HG03159 (cell line): ENCODE data around the gene MT1F.
"Not testable (repeated sequence)": the region's sequence is repeated elsewhere in the genome, so short reads cannot be mapped to it uniquely, and the experiment has no call there.

Source experiments
- ATAC-seq: cut with Tn5 transposase; IDR thresholded peaks from one replicate; pipeline ENCODE4 v1.9.1; 2021; ENCODE audit warnings: mild to moderate bottlenecking, moderate library complexity; ENCODE audit not compliant: unreplicated experiment

Gene MT1F

GRCh38 chr16:56669840-56670619 is 12.3 kb downstream of the MT1F start:
- no peak for ATAC-seq

DNA sequence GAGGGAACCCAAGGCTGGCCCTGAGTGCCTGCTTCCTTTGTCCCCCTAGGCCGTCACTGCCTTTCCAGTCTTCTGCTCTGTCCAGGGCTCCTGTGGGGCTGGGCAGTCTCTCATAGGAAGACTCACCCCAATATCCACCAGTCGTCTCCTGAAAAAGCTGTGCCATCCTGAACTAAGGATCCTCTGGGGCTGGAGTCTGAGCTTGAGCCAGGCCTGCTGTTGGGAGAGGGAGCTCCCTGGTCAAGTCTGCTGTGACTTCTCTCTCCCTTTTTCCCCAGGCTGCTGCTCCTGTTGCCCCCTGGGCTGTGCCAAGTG is 12.8 kb downstream of the MT1F start:
- no peak for ATAC-seq

GRCh38 chr16:56671691-56672090 is 13.9 kb downstream of the MT1F start:
- ATAC-seq: not testable (repeated sequence)

DNA sequence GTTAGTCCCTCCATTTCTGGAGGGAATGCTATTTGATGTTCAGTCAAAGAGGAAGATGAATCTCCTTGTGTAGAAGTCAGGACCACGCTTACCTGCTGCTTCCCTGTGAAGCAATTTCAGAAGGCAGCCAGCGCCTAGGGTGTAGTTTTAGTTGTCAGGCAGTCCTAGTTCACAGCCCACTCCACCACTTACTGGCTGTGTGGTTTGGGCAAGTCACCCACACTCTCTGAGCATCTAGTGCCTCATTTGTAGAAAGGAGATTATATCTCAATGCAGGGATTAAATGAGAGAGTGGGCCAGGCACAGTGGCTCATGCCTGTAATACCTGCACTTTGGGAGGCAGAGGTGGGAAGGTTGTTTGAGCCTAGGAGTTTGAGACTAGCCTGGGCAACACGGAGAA is 14.4 kb downstream of the MT1F start:
- not testable (repeated sequence) for ATAC-seq

DNA sequence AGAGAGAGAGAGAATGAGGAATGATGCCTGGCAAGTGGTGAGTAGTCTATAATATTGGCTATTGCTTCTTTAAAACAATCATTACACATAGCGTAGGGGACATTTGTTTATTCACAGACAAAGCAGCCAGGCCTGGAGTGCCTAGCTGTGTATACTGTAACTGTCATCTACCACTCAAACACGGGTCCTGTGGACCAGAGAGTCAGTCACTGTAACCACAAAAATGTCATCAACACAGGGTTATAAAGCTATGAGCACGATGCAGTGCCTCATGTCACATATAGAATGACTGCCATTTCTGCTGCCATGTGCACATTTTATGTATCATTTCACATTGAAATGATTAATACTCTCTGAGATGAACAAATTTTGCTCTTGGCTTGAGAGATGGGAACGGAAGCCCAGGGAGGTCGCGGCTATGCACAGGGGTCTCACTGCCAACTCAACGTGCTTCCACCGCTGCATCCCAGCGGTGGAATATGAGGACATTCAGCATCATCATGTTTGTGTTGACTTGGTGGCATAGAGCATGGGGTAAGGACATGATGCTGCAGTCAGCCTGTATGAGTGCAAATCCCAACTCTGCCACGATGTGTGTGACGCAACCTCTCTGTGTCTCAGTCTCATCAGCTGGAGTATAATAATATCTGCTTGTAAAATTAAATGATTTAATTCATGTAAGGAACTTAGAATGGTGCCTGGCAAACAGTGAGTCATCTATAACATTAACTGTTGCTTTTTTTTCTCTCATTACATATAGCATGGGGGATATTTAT is 15.2 kb downstream of the MT1F start:
- ATAC-seq: no peak

DNA sequence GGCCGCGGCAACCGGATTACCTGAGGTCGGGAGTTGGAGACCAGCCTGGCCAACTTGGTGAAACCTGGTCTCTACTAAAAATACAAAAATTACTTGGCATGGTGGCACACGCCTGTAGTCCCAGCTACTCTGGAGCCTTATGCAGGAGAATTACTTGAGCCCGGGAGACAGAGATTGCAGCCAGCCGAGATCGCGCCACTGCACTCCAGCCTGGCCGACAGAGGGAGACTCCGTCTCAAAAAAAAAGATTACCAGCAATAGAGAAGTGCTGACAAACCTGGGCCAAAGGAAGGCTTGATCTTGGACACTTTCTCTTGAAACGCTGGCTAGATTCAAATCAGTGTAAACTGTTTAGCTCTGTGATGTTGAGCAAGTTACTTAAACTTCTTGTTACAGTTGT is 16.2 kb downstream of the MT1F start:
- ATAC-seq: no peak

DNA sequence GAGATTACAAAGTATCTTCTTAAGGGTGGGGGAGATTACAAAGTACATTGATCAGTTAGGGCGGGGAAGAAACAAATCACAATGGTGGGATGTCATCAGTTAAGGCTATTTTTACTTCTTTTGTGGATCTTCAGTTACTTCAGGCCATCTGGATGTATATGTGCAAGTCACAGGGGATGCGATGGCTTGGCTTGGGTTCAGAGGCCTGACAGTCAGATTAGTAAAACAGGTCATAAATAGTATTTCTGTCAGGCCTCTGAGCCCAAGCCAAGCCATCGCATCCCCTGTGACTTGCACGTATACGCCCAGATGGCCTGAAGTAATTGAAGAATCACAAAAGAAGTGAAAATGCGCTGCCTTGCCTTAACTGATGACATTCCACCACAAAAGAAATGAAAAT is 16.8 kb downstream of the MT1F start:
- not testable (repeated sequence) for ATAC-seq

GRCh38 chr16:56675685-56676210 is 18.0 kb downstream of the MT1F start:
- ATAC-seq: no peak

- no peak for ATAC-seq
These were observed 19.7 kb downstream of the MT1F start for GRCh38 chr16:56677474-56677873.

DNA sequence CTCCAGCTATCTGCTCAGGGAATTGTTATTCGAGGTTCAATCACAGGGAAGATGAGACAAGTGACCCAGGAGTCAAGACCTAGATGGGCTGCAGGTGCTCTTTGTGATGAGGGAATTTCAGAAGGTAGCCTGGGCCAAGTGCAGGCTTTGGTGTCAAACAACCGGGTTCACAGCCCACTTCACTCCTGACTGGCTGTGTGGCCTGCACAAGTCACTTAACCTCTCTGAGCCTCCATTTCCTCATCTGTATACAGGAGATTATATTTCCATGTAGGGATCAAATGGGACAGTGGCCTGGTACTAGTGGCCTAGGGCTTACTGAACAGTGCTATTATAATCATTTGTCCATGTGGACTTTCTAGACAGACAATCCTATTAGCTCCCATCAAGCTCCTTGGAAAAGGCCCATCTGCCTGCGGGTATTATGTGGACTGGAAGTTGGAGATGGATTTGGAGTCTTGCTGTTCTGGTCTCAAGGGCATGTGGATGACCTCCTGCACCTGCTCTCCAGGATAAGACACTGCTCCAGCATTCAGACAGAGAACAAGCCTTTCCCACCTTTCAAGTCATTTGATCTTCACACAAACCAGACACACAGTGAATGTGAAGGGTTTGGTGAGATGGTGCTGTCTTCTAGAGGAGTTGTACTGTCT is 21.4 kb downstream of the MT1F start:
- no peak for ATAC-seq

DNA sequence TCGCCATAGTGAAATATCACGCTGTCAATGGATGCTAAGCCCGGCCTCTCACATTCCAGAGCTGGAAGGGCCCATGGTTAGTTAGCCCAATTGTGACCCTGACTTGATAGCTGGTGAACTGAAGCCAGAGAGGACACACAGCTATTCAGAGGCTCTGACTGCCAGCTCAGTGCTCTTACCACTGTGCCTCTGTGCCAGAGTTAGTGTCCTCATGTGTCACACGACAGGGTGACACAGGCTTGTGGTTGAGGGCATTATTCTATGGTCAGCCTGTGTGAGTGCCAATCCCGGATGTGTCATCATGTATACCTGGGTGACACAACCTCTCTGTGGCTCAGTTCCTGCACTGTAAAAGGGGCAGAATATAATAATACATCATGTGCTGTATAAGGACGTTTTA is 22.1 kb downstream of the MT1F start:
- no peak for ATAC-seq

GRCh38 chr16:56681939-56682702 is 24.4 kb downstream of the MT1F start, which contains the start of gene MT1X:
Gene MT1X, plus strand, starts transcription at chr16:56682470. Its CDS starts 71 bp downstream, at chr16:56682541.
- ATAC-seq: peak; percentile 99

GRCh38 chr16:56682703-56683397 is 25.1 kb downstream of the MT1F start:
- ATAC-seq: peak; percentile 15

DNA sequence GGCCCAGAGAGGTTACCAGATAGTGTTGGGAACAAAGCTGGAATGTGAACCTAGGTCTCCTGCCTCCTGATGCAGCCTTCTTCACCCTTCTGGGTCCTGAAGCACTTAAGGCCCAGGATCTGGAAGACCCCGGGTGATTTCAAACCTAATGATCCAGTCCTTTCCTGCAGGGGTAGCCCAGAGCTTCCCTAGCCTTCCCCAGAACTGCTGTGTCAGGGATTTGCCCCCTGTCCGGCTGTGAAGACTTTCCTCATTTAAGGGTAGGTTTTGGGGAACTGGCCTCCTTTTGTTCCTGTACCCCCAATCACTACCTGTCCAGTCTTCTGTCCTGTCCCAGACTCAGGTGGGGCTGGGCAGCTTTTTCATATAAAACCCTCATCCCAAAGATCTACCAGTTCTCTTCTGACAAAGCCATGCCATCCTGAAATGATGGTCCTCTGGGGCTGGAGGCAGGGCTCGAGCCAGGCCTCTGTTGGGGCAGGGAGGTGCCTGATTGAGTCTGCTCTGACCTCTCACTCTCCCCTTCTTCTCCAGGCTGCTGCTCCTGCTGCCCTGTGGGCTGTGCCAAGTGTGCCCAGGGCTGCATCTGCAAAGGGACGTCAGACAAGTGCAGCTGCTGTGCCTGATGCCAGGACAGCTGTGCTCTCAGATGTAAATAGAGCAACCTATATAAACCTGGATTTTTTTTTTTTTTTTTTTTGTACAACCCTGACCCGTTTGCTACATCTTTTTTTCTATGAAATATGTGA is 25.8 kb downstream of the MT1F start:
- ATAC-seq: no peak

GRCh38 chr16:56684256-56684925 is 26.6 kb downstream of the MT1F start:
- no peak for ATAC-seq

- ATAC-seq: no peak
These were observed 27.3 kb downstream of the MT1F start for GRCh38 chr16:56684926-56685590.

DNA sequence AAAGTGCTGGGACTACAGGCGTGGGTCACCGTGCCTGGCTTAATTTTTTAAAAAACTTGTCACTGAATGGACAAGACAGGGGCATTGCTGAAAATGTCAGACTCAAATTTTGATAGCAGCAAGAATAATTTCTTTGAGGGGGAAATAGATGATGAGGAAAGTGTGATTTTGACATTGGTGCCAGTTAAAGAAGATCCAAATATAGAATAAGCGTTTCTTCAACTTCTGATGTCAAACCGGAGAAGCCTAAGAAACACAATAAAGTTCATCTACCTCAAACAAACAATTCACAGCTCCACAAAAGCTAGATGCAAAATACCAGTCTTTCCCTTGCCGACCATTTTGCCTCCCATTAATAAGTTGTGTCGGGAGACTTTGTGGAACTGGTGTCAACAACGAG is 29.0 kb downstream of the MT1F start:
- no peak for ATAC-seq

DNA sequence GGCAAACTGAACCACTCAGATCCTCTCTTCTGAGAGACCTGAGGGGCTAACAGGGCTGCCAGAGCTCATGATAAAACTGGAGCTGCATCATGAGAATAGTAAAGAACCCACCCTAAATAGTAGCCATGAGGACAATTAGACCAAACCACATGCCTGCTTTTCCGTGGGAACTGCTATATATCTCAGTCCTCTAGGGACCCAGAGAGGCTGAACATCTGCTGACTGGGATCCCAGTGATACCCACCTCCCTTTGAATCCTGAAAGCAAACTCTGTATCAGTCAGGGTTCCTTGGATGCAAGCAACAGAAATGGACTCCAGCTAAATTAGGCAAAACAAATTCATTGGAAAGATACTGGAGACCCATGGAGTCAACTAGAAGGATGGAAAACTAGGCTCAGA is 31.0 kb downstream of the MT1F start:
- no peak for ATAC-seq
